IPS-18c (cell line): ENCODE measurements around the gene RBP4.
A peak's percentile ranks its signal among the peaks of the same experiment; 100 is the strongest.

Source experiments
- H3K4me3 ChIP-seq: 2 replicates; pipeline ENCODE4 v1.7.0; 2013; ENCODE audit warnings: low read depth, mild to moderate bottlenecking, low read length, moderate library complexity; ENCODE audit not compliant: insufficient read depth
- H3K9me3 ChIP-seq: one replicate; pipeline ENCODE4 v1.6.1; 2013; ENCODE audit warnings: mild to moderate bottlenecking, low read length, moderate library complexity; ENCODE audit not compliant: control insufficient read depth, insufficient read depth

Gene RBP4

DNA sequence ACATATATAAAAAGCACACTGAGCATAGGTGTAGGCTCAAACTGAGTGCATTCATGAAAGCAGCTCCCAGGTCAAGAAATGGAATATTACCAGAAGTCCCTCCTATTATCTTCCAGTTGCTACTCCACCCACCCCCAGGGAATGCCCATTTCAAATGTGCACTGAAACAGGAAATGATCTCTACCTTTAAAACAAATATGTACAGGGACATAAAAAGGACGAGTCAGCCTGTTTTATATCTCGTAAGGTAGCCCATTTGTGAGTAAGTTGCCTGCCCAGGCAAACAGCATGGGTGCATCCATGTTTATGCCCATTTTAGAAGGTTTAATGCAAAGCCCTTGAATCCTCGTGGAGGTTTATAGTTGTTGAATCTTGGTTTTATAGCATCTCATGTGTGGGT is 24.1 kb downstream of the RBP4 start:
- no peak overlapping the region for H3K4me3 ChIP-seq

DNA sequence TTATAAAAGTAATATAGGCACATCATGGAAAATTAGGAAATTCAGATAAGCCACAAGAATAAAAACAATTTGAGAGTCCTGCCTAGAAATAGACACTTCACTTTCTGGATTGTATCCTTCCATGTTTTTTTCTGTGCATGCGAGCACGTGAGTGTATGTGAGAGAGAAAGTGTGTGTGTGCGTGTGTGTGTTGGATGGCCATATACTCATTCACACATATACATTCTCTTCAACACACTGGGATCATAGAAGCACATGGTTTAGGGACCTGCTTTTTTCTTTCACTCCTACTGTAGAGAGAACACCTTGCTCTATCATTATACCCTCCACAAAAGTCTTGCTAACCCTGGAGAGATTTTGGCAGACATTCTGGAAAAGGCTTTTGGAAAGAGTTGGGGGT is 27.1 kb downstream of the RBP4 start:
- no peak overlapping the region for H3K4me3 ChIP-seq

More for the DNA sequence above, 24.1 kb downstream of the RBP4 start:
- H3K9me3 ChIP-seq, result no peaks in the 10 kb centered on the region

DNA sequence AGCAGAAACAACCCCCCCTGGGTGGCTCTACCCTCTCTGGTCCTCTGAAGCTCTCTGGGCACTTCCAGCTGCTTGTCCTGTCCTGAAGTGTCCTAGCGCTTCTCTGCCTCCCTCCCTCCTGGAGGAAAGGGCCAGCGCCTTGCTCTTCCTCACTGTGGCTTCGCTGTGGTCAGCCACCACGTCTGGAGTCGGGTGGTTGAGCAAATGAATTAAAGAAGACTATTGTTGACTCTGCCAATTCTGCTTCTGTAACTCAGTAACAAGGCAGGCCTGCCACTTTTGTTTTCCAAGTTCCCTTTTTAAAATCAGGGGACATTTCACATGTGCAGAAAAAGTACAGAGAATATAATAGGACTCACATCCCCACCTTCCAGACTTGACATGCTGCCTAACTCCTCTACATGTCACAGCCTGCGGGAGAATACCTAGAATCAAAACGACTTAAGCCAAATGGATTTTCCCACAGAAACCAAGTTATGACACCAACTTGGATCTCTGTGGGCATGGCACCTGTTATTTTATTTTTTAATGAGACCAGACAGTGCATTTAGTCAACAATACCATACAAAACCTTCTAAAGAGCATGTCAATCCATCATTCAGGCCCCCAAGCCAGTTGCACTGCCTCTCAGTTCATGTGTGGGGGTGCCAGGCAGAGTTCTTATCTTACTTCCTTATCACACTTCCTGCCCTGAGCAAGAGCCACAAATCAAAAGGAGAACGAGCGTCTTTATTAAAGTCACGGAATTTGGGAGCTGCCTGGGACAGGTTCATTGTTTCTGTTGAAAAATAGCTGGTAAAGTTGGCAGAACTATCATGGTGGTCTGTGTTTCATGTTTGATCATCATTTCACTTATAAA is 27.8 kb downstream of the RBP4 start:
- H3K9me3 ChIP-seq, result no peaks in the 10 kb centered on the region
- H3K4me3 ChIP-seq, result no peak overlapping the region

More for the DNA sequence above, 27.1 kb downstream of the RBP4 start:
- no peaks in the 10 kb centered on the region for H3K9me3 ChIP-seq

DNA sequence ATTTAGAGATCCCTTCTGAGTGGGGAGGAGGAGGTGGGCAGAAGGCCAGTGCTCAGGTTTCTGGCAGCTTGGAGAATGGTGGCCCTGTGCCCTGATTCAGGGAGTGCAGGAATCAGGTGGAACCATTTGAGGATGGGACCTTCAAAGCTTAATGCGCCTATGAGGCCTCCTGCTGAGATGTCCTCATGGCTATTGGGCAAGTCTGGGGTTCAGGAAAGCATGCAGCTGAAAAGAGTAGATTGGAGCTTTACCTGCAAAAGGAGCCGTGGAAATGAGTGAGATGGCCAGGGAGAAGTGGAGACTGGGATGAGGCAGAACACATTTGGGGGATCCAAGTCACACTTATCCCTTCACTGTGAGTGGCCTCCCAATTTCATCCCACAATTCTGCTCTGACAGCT is 28.4 kb downstream of the RBP4 start:
- no peaks in the 10 kb centered on the region for H3K9me3 ChIP-seq
- H3K4me3 ChIP-seq, result no peak overlapping the region

DNA sequence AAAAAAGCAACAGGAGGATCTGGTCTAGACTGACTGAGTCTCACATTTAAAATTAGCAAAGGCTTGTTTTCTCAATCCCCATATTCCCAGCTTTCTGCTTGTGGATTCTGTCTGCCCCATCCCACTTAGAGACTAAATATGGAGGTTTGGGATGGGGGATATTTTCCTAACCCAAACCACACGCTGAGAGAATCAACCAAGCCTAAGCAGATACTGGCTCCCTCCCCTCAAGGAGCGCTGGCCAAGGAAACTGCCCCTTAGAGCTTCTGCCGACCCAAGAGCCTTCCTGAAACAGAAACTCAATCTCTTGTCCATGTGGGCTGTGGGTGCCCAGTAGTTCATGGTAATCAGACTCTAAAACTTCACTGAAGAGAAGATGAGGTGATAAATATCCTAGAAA is 30.7 kb downstream of the RBP4 start:
- Histone ChIP-seq H3K9me3 (no peaks in the 10 kb centered on the region), H3K4me3 (no peak overlapping the region)

DNA sequence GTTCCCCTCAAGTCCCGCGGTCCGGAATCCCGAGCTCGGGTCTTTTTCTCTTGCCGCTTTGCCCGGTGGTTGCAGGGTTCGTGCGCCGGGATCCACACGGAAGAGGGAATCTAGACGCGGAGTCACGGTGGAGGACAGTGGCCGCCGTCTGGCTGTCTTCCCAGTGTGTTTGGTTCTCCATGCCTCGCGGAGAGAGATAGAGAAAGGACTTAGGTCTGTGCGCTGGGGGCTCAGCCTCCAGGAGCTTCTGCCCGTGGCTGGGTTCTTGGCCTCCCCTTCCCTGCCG is 33.0 kb downstream of the RBP4 start:
- Histone ChIP-seq H3K9me3 (no peaks in the 10 kb centered on the region), H3K4me3 (peak overlapping the region; percentile 15; the same call in 1 of the 2 replicates)

DNA sequence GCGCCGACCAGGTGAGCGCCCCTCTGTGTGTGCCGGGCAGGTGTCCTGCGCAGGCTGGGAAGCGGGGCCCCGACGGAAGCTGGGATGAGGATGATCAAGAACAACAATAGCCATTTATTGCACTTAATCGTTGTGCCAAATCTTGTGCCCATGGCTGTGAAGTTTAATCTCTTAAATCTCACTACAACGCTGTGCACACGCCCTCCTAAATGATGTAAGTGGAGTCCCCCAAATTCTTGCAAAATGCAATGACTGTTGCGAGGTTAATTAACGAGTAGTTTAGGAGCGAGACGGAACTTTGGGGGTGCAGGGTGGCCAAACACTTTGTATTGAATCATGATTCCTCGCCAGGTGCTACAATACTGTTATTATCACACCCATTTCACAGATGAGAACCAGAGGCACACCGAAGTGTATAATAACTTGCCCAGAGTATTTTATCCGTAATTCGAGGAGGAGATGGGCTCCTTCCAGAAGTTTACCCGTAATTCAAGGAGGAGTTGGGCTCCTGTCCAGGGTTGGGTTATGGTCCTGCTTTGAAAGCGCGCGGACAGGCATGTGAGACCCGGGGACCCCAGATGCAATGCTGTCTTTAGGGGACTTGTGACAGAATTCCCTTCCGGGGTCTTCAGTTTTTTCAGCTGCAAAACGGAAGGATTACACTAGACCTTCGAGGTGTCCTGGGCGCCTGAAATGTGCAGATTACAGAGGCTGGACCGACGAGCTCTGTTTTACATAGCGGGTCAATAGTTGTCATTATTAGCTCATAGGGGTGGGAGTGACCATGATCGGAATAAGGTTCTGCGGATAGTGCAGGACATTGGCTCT is 33.5 kb downstream of the RBP4 start:
- Histone ChIP-seq H3K9me3 (no peaks in the 10 kb centered on the region), H3K4me3 (peak overlapping the region; percentile 58)

DNA sequence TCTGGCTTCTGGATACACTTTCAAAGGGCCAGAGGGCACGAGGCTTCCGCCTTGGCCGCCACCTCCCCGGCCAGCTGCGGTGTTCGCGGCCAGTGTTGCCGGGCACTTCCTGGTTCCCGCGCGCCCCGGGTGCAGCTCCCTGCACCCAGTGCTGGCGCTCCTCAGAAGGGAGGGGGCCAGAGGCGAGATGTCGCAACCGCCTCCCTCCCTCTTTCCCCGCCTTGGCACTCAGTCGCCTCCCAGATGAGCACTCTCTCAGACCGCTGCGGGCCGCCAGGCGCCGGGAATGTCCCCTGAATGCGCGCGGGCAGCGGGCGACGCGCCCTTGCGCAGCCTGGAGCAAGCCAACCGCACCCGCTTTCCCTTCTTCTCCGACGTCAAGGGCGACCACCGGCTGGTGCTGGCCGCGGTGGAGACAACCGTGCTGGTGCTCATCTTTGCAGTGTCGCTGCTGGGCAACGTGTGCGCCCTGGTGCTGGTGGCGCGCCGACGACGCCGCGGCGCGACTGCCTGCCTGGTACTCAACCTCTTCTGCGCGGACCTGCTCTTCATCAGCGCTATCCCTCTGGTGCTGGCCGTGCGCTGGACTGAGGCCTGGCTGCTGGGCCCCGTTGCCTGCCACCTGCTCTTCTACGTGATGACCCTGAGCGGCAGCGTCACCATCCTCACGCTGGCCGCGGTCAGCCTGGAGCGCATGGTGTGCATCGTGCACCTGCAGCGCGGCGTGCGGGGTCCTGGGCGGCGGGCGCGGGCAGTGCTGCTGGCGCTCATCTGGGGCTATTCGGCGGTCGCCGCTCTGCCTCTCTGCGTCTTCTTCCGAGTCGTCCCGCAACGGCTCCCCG is 34.4 kb downstream of the RBP4 start, which contains the start of gene FFAR4:
Gene FFAR4, plus strand, starts transcription at position 231 of the 842 bp plus-strand sequence. Its CDS starts 56 bp downstream, at position 287.
- Histone ChIP-seq H3K4me3 (peak within 1 kb of the TSS; percentile 58), H3K9me3 (no peaks in the 10 kb centered on the region)

DNA sequence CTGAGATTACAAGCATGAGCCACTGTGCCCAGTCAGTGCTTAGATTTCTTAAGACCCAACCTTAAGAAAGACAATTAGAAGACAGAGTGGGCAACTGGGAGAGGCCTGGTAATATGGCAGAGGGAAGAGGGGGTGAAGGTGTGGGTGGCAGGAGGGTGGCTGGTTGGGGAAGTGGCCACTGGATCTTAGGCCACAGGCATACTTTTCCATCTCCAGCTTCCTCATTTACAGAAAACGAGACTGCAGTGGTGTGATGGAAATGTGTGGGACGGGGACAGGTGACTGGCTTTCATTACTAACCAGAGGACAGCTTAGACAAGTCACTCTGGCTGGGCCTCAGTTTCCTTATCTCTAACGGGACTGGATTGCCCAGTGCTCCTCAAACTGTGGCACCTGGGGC is 35.6 kb downstream of the RBP4 start:
- Histone ChIP-seq H3K9me3 (no peaks in the 10 kb centered on the region), H3K4me3 (no peak overlapping the region)

DNA sequence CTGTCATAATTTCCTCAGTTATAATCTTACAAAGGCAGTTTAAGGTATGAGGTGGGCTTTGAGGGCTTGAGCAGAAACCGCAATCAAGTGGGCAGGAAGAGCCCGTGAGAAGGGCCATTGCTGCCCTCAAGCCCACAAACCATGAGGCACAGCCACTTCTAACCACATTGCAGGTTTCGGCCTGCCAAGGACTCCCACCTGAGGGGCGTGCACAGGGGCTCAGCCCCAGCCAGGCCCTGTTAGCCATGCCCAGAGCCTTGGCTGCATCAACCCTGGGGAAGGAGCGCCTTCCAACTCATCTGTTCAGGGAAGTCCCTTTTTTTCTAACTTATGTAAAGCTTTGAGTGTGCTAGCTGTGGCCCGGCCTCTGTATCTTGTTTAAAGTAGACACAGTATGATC is 40.5 kb downstream of the RBP4 start:
- H3K4me3 ChIP-seq, result no peak overlapping the region

DNA sequence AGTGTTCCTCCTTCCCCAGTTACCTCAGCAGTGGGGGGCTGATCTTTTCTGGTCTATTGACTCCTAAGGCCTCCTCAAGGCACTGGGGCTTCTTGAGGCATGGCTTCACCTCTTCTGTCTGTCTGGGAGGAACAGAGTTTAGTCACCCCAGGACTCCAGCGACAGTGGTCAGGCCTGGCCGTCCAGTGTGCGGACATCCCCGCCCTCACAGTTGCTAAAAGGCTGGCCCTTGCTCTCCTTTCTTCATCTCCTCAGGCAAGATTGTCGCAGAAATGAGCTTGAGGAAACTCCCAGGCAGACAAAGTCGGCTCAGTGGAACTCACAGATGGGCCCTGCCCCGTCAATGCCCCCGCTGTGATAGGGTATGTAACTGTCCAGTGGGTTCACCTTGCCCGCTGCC is 41.5 kb downstream of the RBP4 start:
- H3K4me3 ChIP-seq, result no peak overlapping the region
- H3K9me3 ChIP-seq, result no peaks in the 10 kb centered on the region

More for the DNA sequence above, 40.5 kb downstream of the RBP4 start:
- H3K9me3 ChIP-seq, result no peaks in the 10 kb centered on the region

DNA sequence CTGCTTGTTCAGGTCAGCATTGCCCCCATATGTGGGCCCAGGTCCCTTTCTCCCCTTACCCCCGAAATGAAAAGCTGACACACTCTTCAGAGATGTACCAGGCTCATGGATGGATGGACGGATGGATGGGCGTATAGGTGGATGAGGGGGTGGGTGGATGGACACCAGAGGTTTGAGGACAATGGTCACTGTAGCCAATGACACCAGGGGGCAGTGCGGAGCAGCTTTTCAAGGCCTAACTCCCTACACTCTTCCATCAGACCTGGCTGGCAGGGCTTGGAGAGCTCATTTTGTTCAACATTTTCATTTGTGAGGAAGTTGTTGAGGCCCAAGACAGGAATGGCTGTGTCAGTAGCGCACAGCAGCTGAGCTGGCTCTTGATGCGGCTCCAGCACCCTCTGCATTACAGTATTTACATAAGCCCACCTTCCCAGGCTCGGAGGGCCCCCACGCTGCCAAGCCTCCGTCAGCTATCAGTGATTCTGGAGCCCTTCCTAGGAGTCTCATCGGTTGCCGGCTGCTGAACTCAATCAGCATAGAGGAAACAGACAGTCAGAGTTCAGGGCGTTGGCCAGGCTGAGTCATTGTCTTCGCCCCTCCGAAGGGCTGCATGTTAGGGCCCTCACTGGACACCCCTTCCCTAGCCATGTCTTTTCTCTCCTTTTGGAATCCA is 46.1 kb downstream of the RBP4 start:
- Histone ChIP-seq H3K9me3 (no peaks in the 10 kb centered on the region), H3K4me3 (no peak overlapping the region)

DNA sequence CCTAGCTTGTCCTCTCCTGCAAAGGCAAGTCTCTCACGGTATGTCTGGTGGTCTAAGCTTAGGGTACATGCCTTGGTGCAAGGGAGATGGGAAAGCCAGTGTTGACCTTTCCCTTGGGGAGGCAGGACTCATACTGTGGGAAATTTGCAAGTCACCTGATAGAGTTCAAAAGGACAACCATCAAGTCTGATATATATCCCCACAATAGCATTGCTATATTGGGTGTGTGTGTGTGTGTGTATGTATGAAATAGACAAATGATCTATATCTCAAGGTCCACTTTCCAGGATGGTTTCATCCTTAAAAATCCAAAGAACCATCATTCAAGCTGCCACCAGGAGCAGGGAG is 46.7 kb downstream of the RBP4 start:
- Histone ChIP-seq H3K4me3 (no peak overlapping the region), H3K9me3 (no peaks in the 10 kb centered on the region)

DNA sequence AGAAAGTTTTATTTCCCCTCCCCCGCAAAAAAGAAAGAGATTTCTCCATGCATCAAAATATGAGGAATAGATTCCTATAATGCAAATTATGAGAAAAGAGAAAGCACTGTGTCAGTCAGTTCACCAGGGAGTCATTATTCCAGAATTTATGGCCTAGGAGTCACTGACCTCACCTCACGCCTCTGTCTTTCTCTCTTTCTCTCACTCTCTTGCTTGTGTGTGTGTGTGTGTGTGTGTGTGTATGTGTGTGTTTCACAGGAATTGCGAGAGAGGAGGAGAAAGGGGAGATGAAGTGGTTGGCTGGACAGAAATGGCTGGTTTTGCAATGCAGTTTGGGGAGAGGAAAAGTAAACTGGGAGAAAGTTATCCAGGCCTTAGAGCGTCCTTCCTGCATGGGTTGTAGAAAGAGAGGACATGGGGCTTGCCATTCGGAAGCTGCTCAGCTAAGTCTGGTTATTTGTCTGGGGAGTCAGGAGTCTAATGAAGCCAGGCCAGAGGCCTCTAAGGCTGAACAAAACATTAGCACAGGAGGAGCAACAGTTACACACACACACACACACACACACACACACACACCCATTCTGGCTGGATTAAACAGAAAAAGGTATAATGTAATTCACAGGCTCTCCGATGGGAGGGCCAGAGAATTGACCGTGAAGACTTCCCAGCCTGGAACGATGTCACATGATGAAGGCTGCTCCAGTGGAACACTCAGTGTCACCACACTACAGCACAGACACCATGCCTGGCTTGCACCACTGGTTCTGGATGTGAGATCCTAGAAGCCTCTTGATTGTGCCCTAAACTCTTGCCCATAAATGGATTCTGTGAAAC is 47.3 kb downstream of the RBP4 start:
- no peak overlapping the region for H3K4me3 ChIP-seq

DNA sequence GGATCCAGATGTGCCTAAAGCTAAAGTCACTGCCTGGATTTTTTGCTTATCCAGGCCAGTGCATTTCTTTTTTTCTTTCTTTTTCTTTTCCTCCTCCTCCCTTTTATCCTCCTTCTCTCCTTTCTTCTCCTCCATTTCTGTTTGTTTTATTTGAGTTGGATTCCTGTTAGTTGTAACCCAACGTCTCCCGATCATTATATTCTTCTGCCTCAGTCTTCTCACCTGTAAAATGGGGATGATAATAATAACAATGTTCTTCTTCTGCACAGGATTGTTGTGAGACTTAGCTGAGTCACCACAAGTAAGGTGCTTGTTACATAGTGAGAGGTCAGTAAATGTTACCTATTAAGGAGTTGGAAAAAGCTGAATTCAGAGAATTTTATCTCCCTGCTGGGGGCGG is 48.3 kb downstream of the RBP4 start:
- Histone ChIP-seq H3K4me3 (no peak overlapping the region), H3K9me3 (no peaks in the 10 kb centered on the region)

More for the DNA sequence above, 47.3 kb downstream of the RBP4 start:
- no peaks in the 10 kb centered on the region for H3K9me3 ChIP-seq

DNA sequence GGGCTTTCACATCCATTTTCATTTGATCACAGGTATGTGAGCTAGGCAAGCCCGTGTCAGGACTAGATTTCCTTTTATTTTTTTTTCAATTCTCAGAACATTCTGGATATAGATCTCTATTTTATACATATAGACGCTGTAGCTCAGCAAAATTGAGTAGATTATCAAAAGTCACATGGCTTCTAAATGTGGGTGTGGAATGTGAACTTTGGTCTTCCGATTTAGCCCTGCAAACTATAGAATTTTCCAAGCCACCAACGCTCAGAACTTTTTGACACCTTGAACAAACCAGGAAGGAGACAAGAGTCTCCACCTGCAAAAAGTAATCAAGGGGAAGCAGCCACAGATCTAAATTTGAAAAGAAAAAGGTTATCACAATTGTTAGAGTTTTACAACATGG is 50.4 kb downstream of the RBP4 start:
- H3K4me3 ChIP-seq, result no peak overlapping the region
- H3K9me3 ChIP-seq, result no peaks in the 10 kb centered on the region
